SK-N-SH (cell line): Measurements from ENCODE around the gene C14orf119. TPM values are rescaled to one million over a fixed set of nuclear protein-coding genes. Genes with fewer than 3 reads are reported as not detected.

ENCODE experiments used
- CHD2 ChIP-seq: fragments of 150-350 bp; IDR thresholded peaks from 2 replicates; pipeline ENCODE4 v1.6.1; 2018; ENCODE audit warnings: low read length; ENCODE audit not compliant: partially characterized antibody
- ELF1 ChIP-seq: IDR thresholded peaks from 2 replicates; pipeline ENCODE4 v1.4.0; 2012
- EP300 ChIP-seq, 2 experiments: IDR thresholded peaks; 2 replicates each; pipeline versions ENCODE4 v1.4.0 to v1.6.1; 2012; ENCODE audit warnings: borderline replicate concordance in 1 of 2, low read depth in 1 of 2, low read length in 1 of 2
- FOSL2 ChIP-seq: IDR thresholded peaks from 2 replicates; pipeline ENCODE4 v1.4.0; 2012; ENCODE audit warnings: low read depth, mild to moderate bottlenecking, moderate library complexity, borderline replicate concordance
- FOXM1 ChIP-seq: IDR thresholded peaks from 2 replicates; pipeline ENCODE4 v1.4.0; 2012; ENCODE audit warnings: low read depth, mild to moderate bottlenecking
- GABPA ChIP-seq: IDR thresholded peaks from 2 replicates; pipeline ENCODE4 v1.4.0; 2012; ENCODE audit warnings: low read depth, mild to moderate bottlenecking
- IRF3 ChIP-seq: fragments of 150-350 bp; IDR thresholded peaks from 2 replicates; pipeline ENCODE4 v1.6.1; 2016; ENCODE audit warnings: mild to moderate bottlenecking, low read depth, low read length
- JUND ChIP-seq: IDR thresholded peaks from 2 replicates; pipeline ENCODE4 v1.4.0; 2012
- MAX ChIP-seq: IDR thresholded peaks from 2 replicates; pipeline ENCODE4 v1.4.0; 2012; ENCODE audit warnings: low read depth
- MEF2A ChIP-seq: IDR thresholded peaks from 2 replicates; pipeline ENCODE4 v1.4.0; 2012; ENCODE audit warnings: low read depth, borderline replicate concordance
- MXI1 ChIP-seq: IDR thresholded peaks from 2 replicates; pipeline ENCODE4 v1.6.1; 2012; ENCODE audit warnings: mild to moderate bottlenecking, low read depth, low read length, improper control_type of control experiment
- NFIC ChIP-seq: IDR thresholded peaks from 2 replicates; pipeline ENCODE4 v1.4.0; 2012; ENCODE audit warnings: borderline replicate concordance
- NRF1 ChIP-seq: IDR thresholded peaks from 2 replicates; pipeline ENCODE4 v1.6.1; 2012; ENCODE audit warnings: low read depth, mild to moderate bottlenecking, low read length
- POLR2AphosphoS5 ChIP-seq: IDR thresholded peaks from 2 replicates; pipeline ENCODE4 v1.6.1; 2012; ENCODE audit warnings: low read depth, low read length
- RAD21 ChIP-seq: IDR thresholded peaks from 2 replicates; pipeline ENCODE4 v1.6.1; 2012; ENCODE audit warnings: mild to moderate bottlenecking, low read length
- RCOR1 ChIP-seq: fragments of 150-350 bp; IDR thresholded peaks from 2 replicates; pipeline ENCODE4 v1.6.1; 2017; ENCODE audit warnings: antibody characterized with exemption, low read length
- RFX5 ChIP-seq: IDR thresholded peaks from 2 replicates; pipeline ENCODE4 v1.6.1; 2012; ENCODE audit warnings: mild to moderate bottlenecking, improper control_type of control experiment, low read length
- SIN3A ChIP-seq: IDR thresholded peaks from 2 replicates; pipeline ENCODE4 v1.6.1; 2012; ENCODE audit warnings: low read depth, mild to moderate bottlenecking, low read length, moderate library complexity, borderline replicate concordance
- TCF12 ChIP-seq: IDR thresholded peaks from 2 replicates; pipeline ENCODE4 v1.4.0; 2012
- TEAD4 ChIP-seq: IDR thresholded peaks from 2 replicates; pipeline ENCODE4 v1.4.0; 2012; ENCODE audit warnings: mild to moderate bottlenecking, borderline replicate concordance; ENCODE audit not compliant: insufficient read depth
- USF1 ChIP-seq: IDR thresholded peaks from 2 replicates; pipeline ENCODE4 v1.4.0; 2012; ENCODE audit warnings: low read depth, borderline replicate concordance
- polyA plus RNA-seq, 3 experiments: library from polyadenylated mRNA; depleted of rRNA; stranded (reverse); fragments of >200 nt; gene quantifications; 2 replicates each; pipeline ENCODE4 v1.2.3, GENCODE V29; 2012
- TF ChIP-seq, protein P1 (sequence below): IDR thresholded peaks from 2 replicates; pipeline ENCODE4; 2012
- TF ChIP-seq, protein P2 (sequence below): fragments of 200-600 bp; sonication (generic); IDR thresholded peaks from 2 replicates; pipeline ENCODE4 v1.6.1; 2017; ENCODE audit warnings: antibody characterized with exemption, mild to moderate bottlenecking, moderate library complexity

The C14orf119 gene
- polyA plus RNA-seq, 1 of the 3 experiments (the other 2 are of a cell fraction): 55.2 TPM

- TF ChIP-seq, protein P1, sequence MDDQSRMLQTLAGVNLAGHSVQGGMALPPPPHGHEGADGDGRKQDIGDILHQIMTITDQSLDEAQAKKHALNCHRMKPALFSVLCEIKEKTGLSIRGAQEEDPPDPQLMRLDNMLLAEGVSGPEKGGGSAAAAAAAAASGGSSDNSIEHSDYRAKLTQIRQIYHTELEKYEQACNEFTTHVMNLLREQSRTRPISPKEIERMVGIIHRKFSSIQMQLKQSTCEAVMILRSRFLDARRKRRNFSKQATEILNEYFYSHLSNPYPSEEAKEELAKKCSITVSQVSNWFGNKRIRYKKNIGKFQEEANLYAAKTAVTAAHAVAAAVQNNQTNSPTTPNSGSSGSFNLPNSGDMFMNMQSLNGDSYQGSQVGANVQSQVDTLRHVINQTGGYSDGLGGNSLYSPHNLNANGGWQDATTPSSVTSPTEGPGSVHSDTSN: no peak
- TF ChIP-seq MXI1 (peak; percentile 18; the same call in 1 of the 2 replicates), TEAD4 (no peak), MAX (0 out of 2 replicates have a peak, but pooled peaks have one; percentile 22), USF1 (no peak), POLR2AphosphoS5 (peak; percentile 78), JUND (no peak), EP300 (IDR thresholded peaks at IDR 0.05; ENCODE audit: borderline replicate concordance in 1 of 2, low read depth in 1 of 2, low read length in 1 of 2) (no peak), ELF1 (no peak), RAD21 (peak; percentile 81), NRF1 (no peak), GABPA (no peak), MEF2A (no peak), RFX5 (no peak), RCOR1 (0 out of 2 replicates have a peak, but pooled peaks have one; percentile 12), TCF12 (no peak; the same call in 1 of the 2 replicates), IRF3 (no peak), CHD2 (peak; percentile 71), FOXM1 (no peak), FOSL2 (no peak), NFIC (0 out of 2 replicates have a peak, but pooled peaks have one; percentile 21), SIN3A (no peak; the same call in 1 of the 2 replicates)
- TF ChIP-seq, protein P2, sequence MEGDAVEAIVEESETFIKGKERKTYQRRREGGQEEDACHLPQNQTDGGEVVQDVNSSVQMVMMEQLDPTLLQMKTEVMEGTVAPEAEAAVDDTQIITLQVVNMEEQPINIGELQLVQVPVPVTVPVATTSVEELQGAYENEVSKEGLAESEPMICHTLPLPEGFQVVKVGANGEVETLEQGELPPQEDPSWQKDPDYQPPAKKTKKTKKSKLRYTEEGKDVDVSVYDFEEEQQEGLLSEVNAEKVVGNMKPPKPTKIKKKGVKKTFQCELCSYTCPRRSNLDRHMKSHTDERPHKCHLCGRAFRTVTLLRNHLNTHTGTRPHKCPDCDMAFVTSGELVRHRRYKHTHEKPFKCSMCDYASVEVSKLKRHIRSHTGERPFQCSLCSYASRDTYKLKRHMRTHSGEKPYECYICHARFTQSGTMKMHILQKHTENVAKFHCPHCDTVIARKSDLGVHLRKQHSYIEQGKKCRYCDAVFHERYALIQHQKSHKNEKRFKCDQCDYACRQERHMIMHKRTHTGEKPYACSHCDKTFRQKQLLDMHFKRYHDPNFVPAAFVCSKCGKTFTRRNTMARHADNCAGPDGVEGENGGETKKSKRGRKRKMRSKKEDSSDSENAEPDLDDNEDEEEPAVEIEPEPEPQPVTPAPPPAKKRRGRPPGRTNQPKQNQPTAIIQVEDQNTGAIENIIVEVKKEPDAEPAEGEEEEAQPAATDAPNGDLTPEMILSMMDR: peak; percentile 94
Measured at GRCh38 chr14:23057757-23058653, 37.3 kb upstream of the C14orf119 start (continued).
